ENCODE data around the gene PLA2G4F.
A peak's percentile ranks its signal among the peaks of the same experiment; 100 is the strongest.

The PLA2G4F gene

GRCh38 chr15:42163947-42164550 is 7.6 kb upstream of the PLA2G4F start:
- no peak for DNase-seq (ENCODE audit: low read depth)

GRCh38 chr15:42163291-42163690 is 6.9 kb upstream of the PLA2G4F start:
- DNase-seq (ENCODE audit: low read depth), result no peak

- no peak for DNase-seq (ENCODE audit: low read depth)
These were observed 3.7 kb upstream of the PLA2G4F start for GRCh38 chr15:42160136-42160535.

DNA sequence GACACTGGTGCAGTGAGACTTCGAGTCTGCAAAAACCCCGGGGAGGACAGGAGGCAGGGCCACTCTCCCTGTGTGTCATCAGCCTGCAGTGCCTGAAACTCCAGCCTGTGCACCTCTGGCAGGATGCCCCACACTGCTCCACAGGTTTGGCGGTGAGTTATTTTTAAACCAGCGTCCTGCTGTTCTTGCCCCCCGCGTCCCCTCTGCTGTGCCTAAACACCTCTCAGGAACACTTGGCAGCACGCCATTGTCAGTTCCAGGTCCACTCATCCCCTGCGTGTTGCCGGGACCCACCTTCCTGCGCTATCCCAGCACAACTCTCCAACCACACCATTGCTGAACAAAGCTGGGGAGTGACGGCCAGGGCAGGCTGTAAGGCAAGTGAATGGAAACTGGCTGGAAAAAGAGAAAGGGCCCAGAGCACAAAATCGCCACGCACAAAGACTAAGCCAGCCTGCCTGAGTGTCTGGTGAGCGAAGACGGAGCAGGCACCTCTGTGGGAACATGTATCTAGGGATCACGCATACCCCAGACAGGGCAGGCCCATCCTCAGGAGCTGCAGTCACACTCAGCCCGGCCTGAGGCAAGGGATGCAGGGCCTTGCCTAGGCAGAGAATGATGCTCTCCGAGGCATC is 3.1 kb upstream of the PLA2G4F start:
- no peak for DNase-seq (ENCODE audit: low read depth)

- no peak for DNase-seq (ENCODE audit: low read depth)
These were observed 2.5 kb upstream of the PLA2G4F start for GRCh38 chr15:42158941-42159340.

- peak; percentile 89 for DNase-seq (ENCODE audit: low read depth)
These were observed 1.7 kb upstream of the PLA2G4F start for GRCh38 chr15:42157981-42158765.

- DNase-seq (ENCODE audit: low read depth), result no peak
These were observed 945 bp upstream of the PLA2G4F start for GRCh38 chr15:42157381-42157780.

DNA sequence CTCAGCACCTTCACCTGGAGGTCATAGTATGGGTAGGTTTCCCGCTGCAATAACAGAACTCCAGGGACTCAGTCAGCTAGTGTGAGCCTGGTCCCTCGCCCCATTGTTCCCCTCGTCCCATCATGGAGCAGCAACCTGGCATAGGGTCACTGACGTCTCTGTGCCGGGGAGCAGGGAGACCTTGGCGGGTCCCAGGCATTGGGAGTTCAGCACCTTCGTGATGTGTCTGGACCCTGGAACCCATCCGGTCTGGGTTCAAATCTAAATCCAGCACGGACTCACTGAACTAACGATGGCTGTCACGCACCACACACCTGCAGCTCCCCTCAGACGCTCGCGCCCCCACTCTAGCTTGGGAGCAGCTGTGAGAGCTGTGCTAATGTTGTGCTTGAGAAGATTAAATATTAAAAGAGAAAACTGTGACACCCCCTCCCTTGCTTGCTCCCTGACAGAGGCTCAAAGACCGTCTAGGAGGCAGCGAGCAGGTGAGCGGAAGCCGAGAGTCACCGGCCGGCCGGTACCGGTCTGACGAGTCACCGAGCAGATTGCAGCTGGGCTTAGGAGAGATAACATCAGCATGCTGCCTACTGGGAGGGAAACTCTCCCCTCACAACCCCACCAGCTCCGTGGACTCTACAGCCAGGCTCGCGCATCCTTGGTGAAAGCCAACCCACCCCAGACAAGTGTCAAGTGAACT is 742 bp downstream of the PLA2G4F start:
- no peak for DNase-seq (ENCODE audit: low read depth)

- DNase-seq (ENCODE audit: low read depth), result no peak
These were observed 1.5 kb downstream of the PLA2G4F start for GRCh38 chr15:42154956-42155355.

- no peak for DNase-seq (ENCODE audit: low read depth)
These were observed 2.1 kb downstream of the PLA2G4F start for GRCh38 chr15:42154212-42154941.

DNA sequence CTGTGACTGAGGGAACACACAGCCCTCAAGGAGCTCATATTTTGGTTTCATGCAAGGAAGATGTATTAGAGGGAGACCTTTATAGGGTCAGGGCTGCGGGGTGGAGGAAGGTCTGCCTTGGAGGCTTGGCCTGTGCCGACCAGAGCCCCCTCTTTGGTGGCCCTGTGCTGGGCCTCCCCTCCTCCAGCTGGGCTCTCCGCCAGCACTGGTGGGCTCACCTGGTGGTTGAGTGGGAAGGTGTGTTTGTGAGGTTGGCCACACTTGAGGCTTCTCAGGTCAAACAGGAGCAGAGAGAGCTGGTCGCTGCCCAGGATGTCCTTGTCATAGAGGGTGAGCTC is 2.6 kb downstream of the PLA2G4F start:
- DNase-seq (ENCODE audit: low read depth), result no peak

GRCh38 chr15:42152921-42153698 is 3.3 kb downstream of the PLA2G4F start:
- no peak for DNase-seq (ENCODE audit: low read depth)

- no peak for DNase-seq (ENCODE audit: low read depth)
These were observed 4.1 kb downstream of the PLA2G4F start for GRCh38 chr15:42152196-42152920.

- DNase-seq (ENCODE audit: low read depth), result peak; percentile 9
These were observed 4.7 kb downstream of the PLA2G4F start for GRCh38 chr15:42151736-42152135.

GRCh38 chr15:42151141-42151561 is 5.3 kb downstream of the PLA2G4F start:
- DNase-seq (ENCODE audit: low read depth), result no peak

DNA sequence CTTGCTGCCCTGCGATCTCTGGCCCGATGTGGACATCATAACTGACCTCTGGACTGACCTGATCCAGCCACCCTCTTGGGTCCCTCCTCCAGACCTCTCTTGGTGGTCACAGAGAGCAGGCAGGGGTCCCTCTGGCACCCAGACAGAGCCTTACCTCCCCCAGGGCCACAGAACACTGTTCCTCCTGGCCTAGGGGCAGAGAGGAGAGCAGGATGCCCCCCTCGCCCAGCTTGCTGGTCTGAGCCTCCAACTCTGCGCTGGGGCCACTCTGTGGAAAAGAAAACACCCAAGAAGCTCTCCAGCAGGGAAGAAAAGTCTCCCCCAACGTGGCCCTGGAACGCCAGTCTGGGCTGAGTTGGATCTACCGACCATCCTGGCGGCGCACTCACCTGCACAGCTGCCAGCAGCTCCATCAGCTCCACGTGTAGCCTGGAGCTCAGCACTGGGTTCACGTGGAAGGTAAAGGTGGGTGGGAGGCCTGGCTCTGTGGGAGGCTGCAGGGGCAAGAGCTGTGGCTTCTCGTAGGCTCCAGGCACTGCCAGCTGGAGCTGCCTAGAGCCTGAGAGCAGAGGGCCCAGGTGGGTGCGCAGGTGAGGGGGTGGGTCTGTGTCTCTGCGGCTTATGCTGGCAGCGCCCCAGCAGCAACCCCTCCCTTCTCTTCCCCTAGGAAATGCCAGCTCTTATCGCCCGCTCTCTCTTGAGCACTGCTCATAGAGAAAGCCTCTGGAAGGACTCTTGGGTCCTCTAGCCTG is 6.0 kb downstream of the PLA2G4F start:
- no peak for DNase-seq (ENCODE audit: low read depth)

DNA sequence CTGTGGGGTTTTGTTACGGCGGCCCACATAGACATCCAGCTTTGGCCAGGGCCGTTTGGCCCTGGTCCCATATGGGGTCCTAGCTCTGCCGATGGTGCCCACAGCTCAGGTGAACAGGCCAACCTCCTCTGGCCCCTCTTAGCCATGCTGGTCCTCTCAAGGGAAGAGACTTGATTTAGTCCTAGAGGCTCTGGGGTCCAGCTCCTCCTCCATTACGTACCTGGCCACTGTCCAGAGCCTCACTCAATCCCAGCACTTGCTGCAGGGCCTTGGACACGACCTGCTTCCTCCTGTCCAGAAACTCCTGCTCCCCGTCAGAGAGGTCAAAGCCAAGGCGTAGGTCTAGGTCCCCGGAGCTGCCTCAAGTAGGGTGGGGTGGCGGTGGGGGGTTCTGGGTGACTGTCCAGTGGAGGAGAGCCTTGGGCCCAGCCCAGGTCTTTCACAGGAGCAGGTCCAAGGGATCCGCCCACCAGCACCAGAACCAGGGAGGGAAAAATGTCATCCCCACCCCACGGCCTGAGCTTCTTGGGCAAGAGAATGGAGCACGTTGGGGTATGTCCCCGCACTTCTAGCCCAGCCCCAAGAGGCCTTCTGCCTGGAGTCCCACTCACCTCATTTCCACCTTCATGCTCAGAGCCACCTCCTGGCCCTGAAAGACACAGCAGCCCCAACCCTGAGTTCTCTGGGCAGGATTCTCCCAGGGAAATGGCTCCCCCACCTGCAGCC is 6.8 kb downstream of the PLA2G4F start:
- DNase-seq (ENCODE audit: low read depth), result no peak

DNA sequence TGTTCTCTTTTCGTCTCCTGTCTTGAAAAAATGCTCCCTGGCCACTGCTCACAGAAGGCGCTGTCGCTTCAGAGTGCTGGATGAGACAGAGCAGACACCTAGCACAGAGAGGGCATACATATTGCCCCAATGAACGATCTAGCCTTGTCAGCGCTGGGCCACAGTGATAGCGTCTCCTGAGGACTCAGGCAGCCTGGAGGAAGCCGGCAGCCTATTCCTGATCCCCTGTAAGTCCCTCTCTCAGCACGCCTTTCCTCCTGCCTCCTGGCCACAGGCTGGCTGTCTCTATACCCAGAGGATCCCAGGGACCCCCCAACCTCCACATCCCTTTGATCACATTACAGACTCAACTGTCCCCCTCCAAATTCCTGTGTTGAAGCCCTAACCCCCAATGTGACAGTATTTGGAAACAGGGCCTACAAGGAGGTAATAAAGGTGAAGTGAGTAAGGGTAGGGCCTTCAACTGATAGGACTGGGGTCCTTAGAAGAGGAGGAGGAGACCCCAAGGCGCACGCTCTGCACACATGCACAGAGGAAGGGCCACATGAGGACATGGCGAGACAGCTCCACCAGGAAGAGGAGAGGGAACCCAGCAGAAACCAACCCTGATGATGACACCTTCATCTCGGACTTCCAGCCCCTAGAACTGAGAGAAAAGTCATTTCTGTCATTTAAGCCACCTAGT is 7.5 kb downstream of the PLA2G4F start:
- no peak for DNase-seq (ENCODE audit: low read depth)

DNA sequence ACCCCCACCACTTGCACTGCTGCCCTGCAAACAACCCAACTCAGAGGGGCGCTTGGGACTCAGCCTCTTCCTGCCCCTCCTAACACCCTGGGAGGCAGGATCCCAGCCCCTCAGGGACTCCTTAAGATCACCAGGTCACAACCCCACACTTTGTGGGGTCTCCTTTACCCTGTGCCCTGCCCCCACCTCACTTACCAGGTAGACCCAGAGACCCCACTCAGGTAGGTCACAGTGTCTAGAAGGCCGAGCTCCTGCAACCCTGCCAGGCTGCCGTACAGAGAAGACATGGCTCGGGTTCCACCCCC is 9.1 kb downstream of the PLA2G4F start:
- no peak for DNase-seq (ENCODE audit: low read depth)

All from amniotic epithelial cell (primary cell).